ENCODE data around the gene RBMS1. TPM values are rescaled to one million over a fixed set of nuclear protein-coding genes. Genes with fewer than 3 reads are reported as not detected.
A peak's percentile ranks its signal among the peaks of the same experiment; 100 is the strongest.

Gene RBMS1
- total RNA-seq, 3 donors from 2014 or later (not counting 1 experiment from before 2014, with no cell fraction given) = 111 to 167 (median 132) TPM

DNA sequence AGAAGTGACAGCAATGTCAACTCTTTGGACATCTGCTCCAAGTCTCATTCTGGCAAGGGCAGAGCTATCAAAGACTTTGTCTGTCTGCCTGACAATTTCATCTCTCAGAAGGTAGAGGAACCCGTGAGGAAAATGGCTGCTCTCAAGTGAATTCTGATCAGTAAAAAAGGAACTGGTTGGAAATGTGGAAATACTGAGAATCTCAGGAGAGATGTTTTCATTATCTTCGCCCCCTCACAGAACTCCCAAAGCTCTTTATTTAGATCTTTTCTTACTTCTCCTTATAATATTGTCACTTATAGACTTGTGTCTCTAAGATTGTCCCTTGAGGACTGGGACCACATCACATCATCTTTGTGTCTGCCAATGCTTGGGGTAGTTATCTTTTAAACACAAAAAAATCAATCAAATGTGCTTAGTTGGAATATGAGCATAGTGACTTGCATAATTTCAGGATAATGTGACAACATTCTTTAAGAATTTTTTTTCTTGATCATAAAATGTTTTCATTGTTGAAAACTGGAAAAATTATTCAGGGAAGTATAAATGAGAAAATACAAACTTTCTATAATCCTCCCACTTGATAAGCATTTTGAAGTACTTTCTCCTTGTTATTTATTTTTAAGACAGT is 225.3 kb downstream of the RBMS1 start:
- ATAC-seq (no peak), DNase-seq (no peak)
- no peak overlapping the region for H3K27ac ChIP-seq (ENCODE audit: low read length)
- Mint-ChIP-seq H3K4me1 (peaks cover 41 to 46% of the 10 kb centered on the region in 2 donors), H3K27ac (no peak overlapping the region), H3K27me3 (ENCODE audit: low read depth in 2 of 2) (no peaks in the 10 kb centered on the region), H3K9me3 (no peaks in the 10 kb centered on the region), H3K36me3 (no peaks in the 10 kb centered on the region), H3K4me3 (no peak overlapping the region)
- 100% methylated on average over 1 of the region's 2 CpGs for WGBS (ENCODE audit: insufficient coverage)
- H3K4me3 ChIP-seq (ENCODE audit: low read length) = no peak overlapping the region
- TF ChIP-seq, protein P1, sequence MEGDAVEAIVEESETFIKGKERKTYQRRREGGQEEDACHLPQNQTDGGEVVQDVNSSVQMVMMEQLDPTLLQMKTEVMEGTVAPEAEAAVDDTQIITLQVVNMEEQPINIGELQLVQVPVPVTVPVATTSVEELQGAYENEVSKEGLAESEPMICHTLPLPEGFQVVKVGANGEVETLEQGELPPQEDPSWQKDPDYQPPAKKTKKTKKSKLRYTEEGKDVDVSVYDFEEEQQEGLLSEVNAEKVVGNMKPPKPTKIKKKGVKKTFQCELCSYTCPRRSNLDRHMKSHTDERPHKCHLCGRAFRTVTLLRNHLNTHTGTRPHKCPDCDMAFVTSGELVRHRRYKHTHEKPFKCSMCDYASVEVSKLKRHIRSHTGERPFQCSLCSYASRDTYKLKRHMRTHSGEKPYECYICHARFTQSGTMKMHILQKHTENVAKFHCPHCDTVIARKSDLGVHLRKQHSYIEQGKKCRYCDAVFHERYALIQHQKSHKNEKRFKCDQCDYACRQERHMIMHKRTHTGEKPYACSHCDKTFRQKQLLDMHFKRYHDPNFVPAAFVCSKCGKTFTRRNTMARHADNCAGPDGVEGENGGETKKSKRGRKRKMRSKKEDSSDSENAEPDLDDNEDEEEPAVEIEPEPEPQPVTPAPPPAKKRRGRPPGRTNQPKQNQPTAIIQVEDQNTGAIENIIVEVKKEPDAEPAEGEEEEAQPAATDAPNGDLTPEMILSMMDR (IDR thresholded peaks at IDR 0.05) = no peak
- H3K36me3 ChIP-seq (ENCODE audit: control insufficient read depth, insufficient read depth, low read length) = peaks cover 9% of the 10 kb centered on the region
- intact Hi-C loops (cut with micrococcal nuclease) = no loop called here
- peaks cover 19% of the 10 kb centered on the region for H3K4me1 ChIP-seq (ENCODE audit: control insufficient read depth, insufficient read depth, low read length)
- H3K9me3 ChIP-seq (ENCODE audit: control insufficient read depth, insufficient read depth, low read length) = no peaks in the 10 kb centered on the region
- no peaks in the 10 kb centered on the region for H3K27me3 ChIP-seq (ENCODE audit: control insufficient read depth, insufficient read depth, low read length)

- H3K4me3 ChIP-seq (ENCODE audit: low read length) = no peak overlapping the region
- ATAC-seq = no peak
- Mint-ChIP-seq H3K36me3 (no peaks in the 10 kb centered on the region), H3K27ac (peak overlapping the region in 1 of 2 donors; percentile 44), H3K4me1 (peaks cover 41 to 46% of the 10 kb centered on the region in 2 donors), H3K9me3 (no peaks in the 10 kb centered on the region), H3K4me3 (no peak overlapping the region), H3K27me3 (ENCODE audit: low read depth in 2 of 2) (no peaks in the 10 kb centered on the region)
- H3K4me1 ChIP-seq (ENCODE audit: control insufficient read depth, insufficient read depth, low read length) = peaks cover 19% of the 10 kb centered on the region
- no peaks in the 10 kb centered on the region for H3K9me3 ChIP-seq (ENCODE audit: control insufficient read depth, insufficient read depth, low read length)
- H3K27ac ChIP-seq (ENCODE audit: low read length) = no peak overlapping the region
- H3K36me3 ChIP-seq (ENCODE audit: control insufficient read depth, insufficient read depth, low read length) = peaks cover 7% of the 10 kb centered on the region
- TF ChIP-seq, protein P1 (IDR thresholded peaks at IDR 0.05) = no peak
- H3K27me3 ChIP-seq (ENCODE audit: control insufficient read depth, insufficient read depth, low read length) = no peaks in the 10 kb centered on the region
- intact Hi-C loops (cut with micrococcal nuclease) = no loop called here
- 100% methylated on average over 1 of the region's 1 CpG for WGBS (ENCODE audit: insufficient coverage)
- no peak for DNase-seq
Observed at GRCh38 chr2:160267692-160268091, 225.9 kb downstream of the RBMS1 start.

- 91% methylated on average over 4 of the region's 4 CpGs for WGBS (ENCODE audit: insufficient coverage)
- intact Hi-C loops (cut with micrococcal nuclease) = no loop called here
- DNase-seq (no peak), ATAC-seq (no peak)
- TF ChIP-seq, protein P1 (IDR thresholded peaks at IDR 0.05) = no peak
- no peak overlapping the region for H3K27ac ChIP-seq (ENCODE audit: low read length)
- H3K27me3 ChIP-seq (ENCODE audit: control insufficient read depth, insufficient read depth, low read length) = no peaks in the 10 kb centered on the region
- no peak overlapping the region for H3K27ac Mint-ChIP-seq
- H3K4me1 ChIP-seq (ENCODE audit: control insufficient read depth, insufficient read depth, low read length) = peaks cover 19% of the 10 kb centered on the region
- H3K4me1 Mint-ChIP-seq = peaks cover 41 to 46% of the 10 kb centered on the region in 2 donors
- H3K4me3 Mint-ChIP-seq = no peak overlapping the region
- no peak overlapping the region for H3K4me3 ChIP-seq (ENCODE audit: low read length)
- H3K9me3 ChIP-seq (ENCODE audit: control insufficient read depth, insufficient read depth, low read length) = no peaks in the 10 kb centered on the region
- no peaks in the 10 kb centered on the region for H3K36me3 Mint-ChIP-seq
- peaks cover 5% of the 10 kb centered on the region for H3K36me3 ChIP-seq (ENCODE audit: control insufficient read depth, insufficient read depth, low read length)
- no peaks in the 10 kb centered on the region for H3K27me3 Mint-ChIP-seq (ENCODE audit: low read depth in 2 of 2)
- H3K9me3 Mint-ChIP-seq = no peaks in the 10 kb centered on the region
Observed at GRCh38 chr2:160267022-160267421, 226.6 kb downstream of the RBMS1 start.
